ENCODE results near the gene BBS1.
"Not testable (repeated sequence)": the region's sequence is repeated elsewhere in the genome, so short reads cannot be mapped to it uniquely, and the experiment has no call there.

Gene BBS1

GRCh38 chr11:66510271-66510989, at the start of gene BBS1:
Gene BBS1, plus strand, starts transcription at chr11:66510635. Its CDS starts 25 bp downstream, at chr11:66510660.
- DNase-seq, result peak; percentile 82

- DNase-seq, result no peak
These were observed 48.4 kb upstream of the BBS1 start for GRCh38 chr11:66462010-66462409.

GRCh38 chr11:66462911-66463310, 47.5 kb upstream of the BBS1 start:
- no peak for DNase-seq

GRCh38 chr11:66464116-66464515, 46.3 kb upstream of the BBS1 start:
- DNase-seq, result not testable (repeated sequence)

- DNase-seq, result no peak
These were observed 45.5 kb upstream of the BBS1 start for GRCh38 chr11:66464916-66465315.

- no peak for DNase-seq
These were observed 44.8 kb upstream of the BBS1 start for GRCh38 chr11:66465373-66466224.

- peak; percentile 92 for DNase-seq
These were observed 44.0 kb upstream of the BBS1 start, which contains the start of gene PELI3 for GRCh38 chr11:66466225-66467033. Gene PELI3, plus strand, starts transcription at chr11:66466905. Its CDS starts 1,224 bp downstream, at chr11:66468129.

- no peak for DNase-seq
These were observed 43.3 kb upstream of the BBS1 start for GRCh38 chr11:66467034-66467659.

- no peak for DNase-seq
These were observed 42.7 kb upstream of the BBS1 start for GRCh38 chr11:66467756-66468155.

- no peak for DNase-seq
These were observed 41.7 kb upstream of the BBS1 start for GRCh38 chr11:66468691-66469090.

- DNase-seq, result no peak
These were observed 41.0 kb upstream of the BBS1 start for GRCh38 chr11:66469441-66469840.

- no peak for DNase-seq
These were observed 40.4 kb upstream of the BBS1 start for GRCh38 chr11:66470015-66470414.

GRCh38 chr11:66471142-66471541, 39.3 kb upstream of the BBS1 start:
- no peak for DNase-seq

- no peak for DNase-seq
These were observed 38.4 kb upstream of the BBS1 start for GRCh38 chr11:66472054-66472453.

GRCh38 chr11:66473167-66473566, 37.3 kb upstream of the BBS1 start:
- DNase-seq, result no peak

- no peak for DNase-seq
These were observed 36.6 kb upstream of the BBS1 start for GRCh38 chr11:66473608-66474515.

GRCh38 chr11:66475349-66476172, 34.9 kb upstream of the BBS1 start:
- no peak for DNase-seq

GRCh38 chr11:66476173-66476840, 34.1 kb upstream of the BBS1 start:
- no peak for DNase-seq

- no peak for DNase-seq
These were observed 33.6 kb upstream of the BBS1 start for GRCh38 chr11:66476841-66477251.
